ENCODE results near the gene GLRX5. TPM values are rescaled to one million over a fixed set of nuclear protein-coding genes. Genes with fewer than 3 reads are reported as not detected.

Gene GLRX5
- total RNA-seq, 1 donor from 2014 or later = 85.0 TPM

DNA sequence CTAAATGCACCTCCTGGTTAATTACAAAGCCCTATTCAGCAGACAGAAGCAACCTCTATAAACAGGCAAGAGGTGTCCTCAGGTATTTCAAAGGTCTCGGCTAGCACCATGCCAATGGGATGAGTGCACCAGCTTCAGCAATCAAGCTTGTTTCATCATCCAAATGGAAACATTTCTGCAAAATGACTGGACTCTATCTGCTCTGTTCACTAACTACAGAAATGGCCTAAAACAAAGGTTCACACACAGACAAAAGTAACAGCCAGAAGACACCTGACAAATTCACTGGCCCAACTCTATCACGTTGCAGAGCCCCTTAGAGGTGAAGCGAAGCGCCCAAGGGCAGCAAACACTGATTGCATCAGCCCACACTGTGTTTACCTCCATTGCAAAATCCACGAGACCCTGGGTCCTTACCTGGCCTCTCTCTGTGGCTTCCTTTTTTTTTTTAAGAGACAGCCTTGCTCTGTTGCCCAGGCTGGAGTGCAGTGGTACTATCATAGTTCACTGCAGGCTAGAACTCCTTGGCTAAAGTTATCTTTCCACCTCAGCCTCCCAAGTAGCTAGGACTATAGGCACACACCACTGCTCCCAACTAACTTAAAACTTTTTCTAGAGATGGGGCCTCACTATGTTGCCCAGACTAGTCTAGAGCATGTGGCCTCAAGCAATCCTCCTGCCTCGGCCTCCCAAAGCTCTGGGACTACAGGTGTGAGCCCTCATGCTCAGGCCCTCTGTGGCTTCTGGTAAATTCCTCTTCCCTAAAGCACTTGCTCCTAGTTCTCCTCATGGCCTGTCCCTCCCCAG, 9.9 kb upstream of the GLRX5 start:
- Histone ChIP-seq H3K36me3 (no peaks in the 10 kb centered on the region), H3K27me3 (ENCODE audit: low read depth) (no peaks in the 10 kb centered on the region), H3K4me1 (peaks cover 65% of the 10 kb centered on the region), H3K9me3 (replicated peaks) (no peaks in the 10 kb centered on the region), H3K4me3 (no peak overlapping the region), H3K27ac (replicated peaks) (peak overlapping the region; percentile 76)
- TF ChIP-seq, protein P1, sequence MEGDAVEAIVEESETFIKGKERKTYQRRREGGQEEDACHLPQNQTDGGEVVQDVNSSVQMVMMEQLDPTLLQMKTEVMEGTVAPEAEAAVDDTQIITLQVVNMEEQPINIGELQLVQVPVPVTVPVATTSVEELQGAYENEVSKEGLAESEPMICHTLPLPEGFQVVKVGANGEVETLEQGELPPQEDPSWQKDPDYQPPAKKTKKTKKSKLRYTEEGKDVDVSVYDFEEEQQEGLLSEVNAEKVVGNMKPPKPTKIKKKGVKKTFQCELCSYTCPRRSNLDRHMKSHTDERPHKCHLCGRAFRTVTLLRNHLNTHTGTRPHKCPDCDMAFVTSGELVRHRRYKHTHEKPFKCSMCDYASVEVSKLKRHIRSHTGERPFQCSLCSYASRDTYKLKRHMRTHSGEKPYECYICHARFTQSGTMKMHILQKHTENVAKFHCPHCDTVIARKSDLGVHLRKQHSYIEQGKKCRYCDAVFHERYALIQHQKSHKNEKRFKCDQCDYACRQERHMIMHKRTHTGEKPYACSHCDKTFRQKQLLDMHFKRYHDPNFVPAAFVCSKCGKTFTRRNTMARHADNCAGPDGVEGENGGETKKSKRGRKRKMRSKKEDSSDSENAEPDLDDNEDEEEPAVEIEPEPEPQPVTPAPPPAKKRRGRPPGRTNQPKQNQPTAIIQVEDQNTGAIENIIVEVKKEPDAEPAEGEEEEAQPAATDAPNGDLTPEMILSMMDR (IDR thresholded peaks at IDR 0.05; ENCODE audit: borderline replicate concordance) = no peak
- no peak for DNase-seq
- intact Hi-C loops (cut with micrococcal nuclease) = loop anchor here (5.0 kb wide), 1 partner anchor 83 kb away; no protein-coding TSS in a partner anchor

DNA sequence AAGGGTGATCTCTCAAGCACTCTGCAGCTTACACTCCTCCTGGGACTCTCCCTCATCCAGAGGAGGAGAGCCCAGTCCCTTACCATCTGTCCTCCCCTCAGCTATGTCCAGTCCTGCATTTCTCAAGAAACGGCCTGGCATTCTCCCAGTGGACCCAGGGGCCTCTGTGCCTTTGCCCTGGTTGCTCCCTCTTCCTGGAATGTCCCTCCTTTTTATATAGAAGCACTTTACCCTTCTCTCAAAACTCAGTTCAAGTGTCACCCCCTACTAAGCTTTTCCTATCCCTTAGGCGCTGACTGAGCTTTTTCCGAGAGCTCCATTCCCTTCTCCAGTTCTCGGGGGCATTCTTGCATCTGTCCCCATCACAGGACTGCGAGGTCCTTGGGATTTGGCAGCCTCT, 8.9 kb upstream of the GLRX5 start:
- DNase-seq = no peak
- intact Hi-C loops (cut with micrococcal nuclease) = loop anchor here (5.0 kb wide), 1 partner anchor 84 kb away; no protein-coding TSS in a partner anchor

DNA sequence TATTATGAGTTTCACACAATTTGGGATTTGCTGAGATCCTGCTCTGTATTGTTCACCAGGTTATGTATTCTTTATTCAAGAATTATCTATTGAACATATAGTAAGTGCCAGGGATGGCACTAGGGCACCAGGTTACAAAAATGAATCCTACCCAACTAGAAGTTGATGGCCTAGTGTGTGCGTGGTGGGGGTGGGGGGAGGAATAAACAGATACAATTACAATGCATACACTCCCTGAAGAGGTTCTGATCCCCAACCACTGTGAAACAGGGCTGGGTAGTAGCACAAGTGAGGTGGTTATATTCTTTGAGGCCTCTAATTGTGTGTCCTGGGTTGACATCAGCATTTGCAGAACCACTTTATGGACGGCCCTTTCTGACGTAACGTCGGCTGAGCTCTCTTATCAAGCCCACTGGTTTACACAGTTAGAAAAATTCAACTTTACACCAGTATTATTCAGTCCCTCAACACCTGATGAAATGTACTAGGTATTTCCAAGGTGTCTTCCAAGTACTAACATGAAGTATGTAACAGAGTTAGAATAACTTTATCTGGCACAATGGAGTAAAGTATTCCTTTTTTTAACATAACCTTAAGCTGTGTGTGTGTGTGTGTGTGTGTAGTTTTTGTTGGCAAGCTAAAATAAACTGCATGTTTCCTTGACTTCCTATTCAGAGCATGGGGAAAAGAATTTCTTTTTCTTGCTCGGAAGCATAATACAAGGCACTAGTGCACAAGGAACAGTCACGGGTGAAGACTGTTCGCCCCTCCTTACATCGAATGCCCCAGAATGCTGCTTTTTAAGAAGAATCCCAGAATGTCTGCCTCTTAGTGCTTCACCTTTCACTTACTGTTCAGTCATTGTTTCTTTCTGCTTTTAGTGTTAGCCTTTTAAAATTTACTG, 8.1 kb upstream of the GLRX5 start:
- intact Hi-C loops (cut with micrococcal nuclease) = loop anchor here (5.0 kb wide), 1 partner anchor 84 kb away; no protein-coding TSS in a partner anchor
- H3K27ac ChIP-seq (replicated peaks) = peak overlapping the region; percentile 70
- no peaks in the 10 kb centered on the region for H3K9me3 ChIP-seq (replicated peaks)
- TF ChIP-seq, protein P1 (IDR thresholded peaks at IDR 0.05; ENCODE audit: borderline replicate concordance) = no peak
- no peak for DNase-seq
- peaks cover 69% of the 10 kb centered on the region for H3K4me1 ChIP-seq
- no peaks in the 10 kb centered on the region for H3K27me3 ChIP-seq (ENCODE audit: low read depth)
- H3K36me3 ChIP-seq = no peaks in the 10 kb centered on the region
- H3K4me3 ChIP-seq = peak overlapping the region; percentile 5

More for the DNA sequence above, 8.9 kb upstream of the GLRX5 start:
- peak overlapping the region; percentile 70 for H3K27ac ChIP-seq (replicated peaks)
- no peaks in the 10 kb centered on the region for H3K9me3 ChIP-seq (replicated peaks)
- no peaks in the 10 kb centered on the region for H3K27me3 ChIP-seq (ENCODE audit: low read depth)
- TF ChIP-seq, protein P1 (IDR thresholded peaks at IDR 0.05; ENCODE audit: borderline replicate concordance) = no peak
- H3K4me3 ChIP-seq = no peak overlapping the region
- no peaks in the 10 kb centered on the region for H3K36me3 ChIP-seq
- H3K4me1 ChIP-seq = peaks cover 65% of the 10 kb centered on the region

DNA sequence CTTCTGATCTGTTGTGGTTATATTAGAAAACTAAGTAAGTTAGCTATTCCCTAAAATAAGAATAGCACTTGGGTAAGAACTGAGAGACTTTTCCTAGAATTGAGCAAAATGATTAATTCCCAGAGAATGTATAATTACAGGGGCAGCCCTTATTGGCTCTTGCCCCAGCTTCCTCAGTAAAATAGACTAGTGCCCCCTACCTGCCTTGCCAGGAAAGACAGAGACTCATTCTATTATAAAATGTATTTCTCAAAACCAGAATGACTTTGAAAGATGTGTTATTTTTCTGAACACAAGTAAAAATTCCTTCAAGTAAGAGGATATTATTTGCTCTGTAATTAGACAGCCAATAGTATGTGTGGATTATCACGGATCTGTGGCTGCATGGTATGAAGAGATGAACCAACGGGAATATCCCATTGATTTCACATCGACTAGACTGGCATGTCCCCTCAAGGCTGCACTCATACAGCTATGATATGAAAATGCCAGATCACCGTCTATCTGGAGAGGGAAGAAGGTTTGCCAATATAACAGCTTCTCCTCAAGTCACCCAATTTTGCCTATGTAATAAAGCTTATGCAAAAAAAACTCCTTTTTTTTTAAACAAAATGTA, 7.4 kb upstream of the GLRX5 start:
- no peaks in the 10 kb centered on the region for H3K9me3 ChIP-seq (replicated peaks)
- peak overlapping the region; percentile 5 for H3K4me3 ChIP-seq
- intact Hi-C loops (cut with micrococcal nuclease) = loop anchor here (5.0 kb wide), 1 partner anchor 85 kb away; no protein-coding TSS in a partner anchor
- H3K4me1 ChIP-seq = peaks cover 71% of the 10 kb centered on the region
- TF ChIP-seq, protein P1 (IDR thresholded peaks at IDR 0.05; ENCODE audit: borderline replicate concordance) = peak; percentile 86
- no peak for DNase-seq
- no peaks in the 10 kb centered on the region for H3K36me3 ChIP-seq
- peak overlapping the region; percentile 70 for H3K27ac ChIP-seq (replicated peaks)
- no peaks in the 10 kb centered on the region for H3K27me3 ChIP-seq (ENCODE audit: low read depth)

DNA sequence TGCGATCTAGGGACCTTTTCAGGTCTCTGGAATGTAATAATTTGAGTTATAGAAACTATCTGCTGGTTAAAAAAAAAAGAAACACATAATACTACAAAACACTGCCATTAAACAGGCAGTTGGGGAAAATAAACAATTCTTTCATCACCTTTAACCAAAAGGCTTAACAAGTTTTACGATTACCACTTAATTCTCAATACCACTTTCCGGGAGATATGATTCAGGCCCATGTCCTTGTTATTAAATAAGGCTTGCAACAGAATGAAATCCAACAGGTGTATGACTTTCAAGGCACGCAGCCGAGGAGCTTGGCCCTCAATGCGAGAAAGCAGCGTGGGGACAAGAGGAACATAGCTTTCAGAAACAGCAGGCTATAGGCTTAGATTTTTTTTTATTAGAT, 5.6 kb upstream of the GLRX5 start:
- no peaks in the 10 kb centered on the region for H3K9me3 ChIP-seq (replicated peaks)
- no peak overlapping the region for H3K4me3 ChIP-seq
- no peaks in the 10 kb centered on the region for H3K27me3 ChIP-seq (ENCODE audit: low read depth)
- no peak overlapping the region for H3K27ac ChIP-seq (replicated peaks)
- H3K36me3 ChIP-seq = no peaks in the 10 kb centered on the region
- TF ChIP-seq, protein P1 (IDR thresholded peaks at IDR 0.05; ENCODE audit: borderline replicate concordance) = no peak
- H3K4me1 ChIP-seq = peaks cover 71% of the 10 kb centered on the region
- no peak for DNase-seq
- intact Hi-C loops (cut with micrococcal nuclease) = loop anchor here (5.0 kb wide), 1 partner anchor 87 kb away; no protein-coding TSS in a partner anchor

All from left ventricle myocardium inferior (tissue), 1 donor.